Measurements from ENCODE around the gene EXOSC5.
A peak's percentile ranks its signal among the peaks of the same experiment; 100 is the strongest.
"Not testable (repeated sequence)": the region's sequence is repeated elsewhere in the genome, so short reads cannot be mapped to it uniquely, and the experiment has no call there.

The EXOSC5 gene

DNA sequence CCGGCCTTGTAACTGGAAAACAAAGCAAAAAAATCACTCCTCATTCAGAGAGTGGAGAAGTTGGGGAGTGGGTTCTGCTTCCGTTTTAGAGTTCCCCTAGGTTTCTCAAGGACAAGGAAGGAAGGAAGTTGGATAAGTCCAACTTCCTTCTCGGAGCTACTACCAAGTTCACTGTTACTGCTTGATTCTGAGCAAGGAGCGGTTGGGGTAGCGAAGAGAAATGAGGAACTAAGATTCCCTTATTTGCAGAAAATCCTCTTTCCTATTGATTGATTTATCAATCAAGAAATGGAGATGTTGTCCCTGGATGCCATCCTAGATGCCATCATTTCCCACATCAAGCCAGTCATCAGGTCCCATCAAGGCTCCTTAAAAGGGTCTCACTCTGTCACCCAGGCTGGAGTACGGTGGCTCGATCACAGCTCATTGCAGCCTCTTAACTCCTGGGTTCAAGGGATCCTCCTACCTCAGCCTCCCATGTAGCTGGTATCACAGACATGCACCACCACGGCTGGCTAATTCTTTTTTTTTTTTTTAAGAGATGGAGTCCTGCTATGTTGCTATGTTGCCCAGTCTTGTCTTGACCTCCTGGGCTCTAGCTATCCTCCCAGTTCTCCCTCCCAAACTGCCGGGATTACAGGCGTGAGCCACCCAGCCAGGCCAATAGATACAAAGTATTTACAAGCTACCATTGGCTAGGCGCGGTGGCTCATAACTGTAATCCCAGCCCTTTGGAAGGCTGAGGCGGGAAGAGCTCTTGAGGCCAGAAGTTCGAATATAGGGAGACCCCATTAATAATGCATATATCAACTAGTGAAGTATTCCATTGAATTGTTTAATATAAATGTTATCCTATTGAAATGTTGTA lies 32.4 kb downstream of the EXOSC5 start:
- no peak for DNase-seq

DNA sequence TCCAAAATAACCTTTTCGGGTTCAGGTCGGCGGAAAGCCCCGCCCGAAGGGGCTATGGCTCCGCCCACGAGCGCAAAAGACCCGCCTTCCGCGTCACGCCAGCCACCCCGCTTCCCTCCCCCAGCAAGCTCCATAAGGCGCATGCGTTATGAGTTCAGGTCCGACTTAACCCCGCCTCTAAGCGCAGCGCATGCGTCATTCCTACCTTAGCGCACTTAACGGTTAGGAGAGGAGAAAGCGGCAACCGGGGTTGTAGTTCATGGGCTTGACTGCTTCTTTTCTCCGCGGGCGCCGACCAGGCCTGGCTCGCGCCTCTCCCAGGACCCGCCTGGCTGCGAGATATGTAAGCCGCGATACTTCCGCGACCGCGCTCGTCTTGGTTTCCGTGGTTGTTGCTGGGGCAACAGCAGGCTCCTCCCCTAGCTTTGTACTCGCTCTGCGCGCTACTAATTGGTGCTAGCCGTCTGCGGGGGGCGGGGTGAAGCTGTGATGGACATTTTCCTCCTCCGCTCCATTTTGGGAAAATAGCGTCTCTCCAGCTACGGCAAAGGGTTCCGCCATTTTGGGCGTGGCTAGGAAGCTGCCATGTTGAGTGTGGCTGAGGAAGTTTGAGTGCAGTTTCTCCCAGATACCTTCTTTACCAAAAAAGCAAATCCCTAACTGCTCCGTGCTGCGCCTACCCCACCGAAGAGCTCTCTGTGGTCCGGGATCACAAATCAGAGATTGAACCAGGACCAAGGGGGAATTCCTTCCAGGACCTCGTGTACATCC lies 33.2 kb downstream of the EXOSC5 start, which contains the start of gene B9D2:
Gene B9D2 (minus strand): TSS at position 397 of the 771 bp plus-strand sequence. CDS start 630 bp downstream, outside the sequence.
- peak; percentile 99 for DNase-seq

DNA sequence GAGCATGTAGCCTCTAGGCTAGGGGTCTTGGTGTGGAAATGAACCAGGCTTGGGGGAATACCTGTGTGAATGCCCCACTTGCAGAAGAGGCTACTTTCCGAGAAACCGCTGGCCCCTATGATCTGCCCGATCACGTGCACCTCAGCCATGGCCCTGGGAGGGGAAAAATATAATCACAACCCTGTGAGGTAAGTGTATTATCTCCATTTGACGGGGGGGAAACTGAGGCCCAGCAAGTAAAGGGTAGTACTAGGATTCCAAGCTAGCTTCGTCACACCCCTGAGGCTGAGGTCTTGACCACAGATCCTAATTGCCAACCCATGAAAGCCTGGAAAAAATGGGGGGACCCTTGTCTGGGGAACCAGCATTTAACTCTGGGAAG lies 33.8 kb downstream of the EXOSC5 start:
- no peak for DNase-seq

DNA sequence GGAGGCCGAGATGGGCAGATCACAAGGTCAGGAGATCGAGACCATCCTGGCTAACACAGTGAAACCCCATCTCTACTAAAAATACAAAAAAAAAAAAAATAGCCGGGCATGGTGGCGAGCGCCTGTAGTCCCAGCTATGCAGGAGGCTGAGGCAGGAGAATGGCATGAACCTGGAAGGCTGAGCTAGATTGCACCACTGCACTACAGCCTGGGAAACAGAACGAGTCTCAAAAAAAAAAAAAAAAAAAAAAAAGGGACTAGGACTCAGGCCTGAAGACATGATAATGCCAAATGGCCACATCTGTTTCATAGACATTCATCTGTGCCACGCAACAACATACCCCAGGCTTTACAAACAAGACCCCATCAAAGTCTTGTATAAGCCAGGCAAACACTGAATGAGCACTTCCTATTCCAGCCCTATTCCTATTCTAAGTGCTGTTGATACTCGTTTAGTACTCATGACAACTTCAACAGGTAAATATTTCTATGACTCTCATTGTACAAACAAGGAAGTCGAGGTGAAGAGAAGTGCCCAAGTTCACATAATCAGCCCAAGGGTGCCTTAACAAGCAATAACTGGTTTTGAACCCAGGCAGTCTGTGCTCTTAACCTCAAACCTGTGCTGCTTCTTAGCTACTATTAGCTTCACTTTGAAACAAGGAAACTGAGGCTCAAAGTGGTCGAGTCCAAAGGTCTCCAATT lies 34.9 kb downstream of the EXOSC5 start:
- DNase-seq: no peak

DNA sequence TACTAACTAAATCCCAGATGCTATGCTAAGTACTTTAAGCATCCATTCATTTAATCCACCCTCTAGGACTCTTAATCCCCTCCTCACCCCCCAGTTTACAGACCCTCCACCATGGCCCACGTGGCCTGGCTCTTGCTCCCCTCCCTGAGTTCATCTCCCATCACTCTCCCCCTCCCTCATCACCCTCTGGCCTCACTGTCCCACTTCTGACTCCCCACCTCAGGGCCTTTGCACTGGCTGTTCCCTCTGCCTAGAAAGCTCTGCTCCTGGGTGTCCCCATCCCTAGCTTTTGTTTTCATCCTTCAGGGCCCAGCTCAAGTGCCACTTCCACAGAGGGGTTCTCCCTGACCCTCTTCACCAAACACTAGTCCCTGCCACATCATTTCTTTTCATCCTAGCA lies 37.4 kb downstream of the EXOSC5 start:
- no peak for DNase-seq

DNA sequence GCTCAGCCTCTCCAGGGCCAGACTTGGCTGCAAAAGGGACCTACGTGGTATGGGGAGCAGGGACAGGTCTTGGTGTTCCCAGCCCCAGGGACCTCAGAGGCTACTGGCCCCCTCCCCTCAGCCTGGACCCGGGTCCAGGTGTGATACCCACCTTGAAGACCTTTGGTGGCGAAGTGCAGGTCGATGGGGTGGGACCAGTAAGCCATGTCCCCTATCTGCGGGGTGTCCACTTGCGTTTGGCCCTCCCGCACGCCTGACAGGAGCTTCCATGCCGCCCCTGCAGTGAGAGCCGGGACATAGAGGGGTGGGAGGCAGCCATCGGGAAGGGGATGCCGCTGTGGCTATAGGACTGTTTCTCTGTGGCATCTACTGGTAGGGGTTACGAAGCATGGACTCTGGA lies 39.4 kb downstream of the EXOSC5 start:
- no peak for DNase-seq

DNA sequence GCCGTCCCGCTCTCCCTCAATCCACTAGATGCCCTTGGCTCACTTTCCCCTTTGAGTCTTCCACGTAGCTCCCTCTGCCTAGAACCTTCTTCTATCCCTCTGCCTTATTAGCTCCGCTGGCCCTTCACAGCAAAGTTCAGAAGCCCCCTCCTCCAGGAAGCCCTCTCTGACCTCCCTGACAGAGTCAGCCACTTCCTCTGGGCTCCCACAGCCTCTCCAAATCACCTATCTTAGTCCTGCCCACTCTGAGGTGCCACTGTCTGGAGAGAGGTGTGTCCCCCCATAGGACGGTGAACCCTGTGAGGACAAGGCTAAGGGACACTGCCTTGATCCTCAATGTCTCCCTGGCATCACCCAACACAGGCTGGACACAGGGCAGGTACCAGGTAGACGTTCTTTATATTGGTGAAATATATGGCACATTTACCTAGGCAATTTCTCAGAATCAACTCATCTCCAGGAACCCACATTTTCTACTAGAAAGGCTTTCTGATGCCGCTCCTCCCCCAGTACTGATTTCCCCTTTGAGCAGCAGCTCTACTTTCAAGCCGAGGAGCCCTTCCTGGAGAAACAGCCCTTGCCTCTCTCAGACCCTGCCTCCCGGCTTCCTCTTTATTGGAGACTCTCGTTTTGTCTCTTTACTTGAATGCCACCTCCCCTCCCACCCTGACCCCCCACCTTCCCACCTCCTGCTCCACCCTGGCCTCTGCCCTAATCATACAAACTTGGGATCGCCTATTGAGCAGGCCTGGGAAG lies 40.0 kb downstream of the EXOSC5 start:
- no peak for DNase-seq

DNA sequence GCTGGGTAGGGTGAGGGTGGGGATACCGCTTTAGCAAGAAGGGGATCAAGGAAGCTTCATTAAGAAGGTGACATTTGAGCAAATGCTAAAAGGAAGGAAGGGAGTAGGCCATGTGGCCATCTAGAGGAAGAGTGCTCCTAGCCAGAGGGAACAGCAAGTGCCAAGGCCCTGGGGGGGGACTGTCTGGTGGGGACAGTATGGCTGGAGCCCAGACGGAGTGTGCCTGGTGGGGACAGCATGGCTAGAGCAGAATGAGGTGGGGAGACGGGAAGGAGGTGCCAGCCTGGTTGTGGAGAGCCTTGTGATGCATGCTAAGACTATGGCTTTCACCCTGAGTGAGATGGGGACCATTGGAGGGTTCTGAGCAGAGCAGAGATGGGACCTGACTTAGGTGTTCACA lies 41.4 kb downstream of the EXOSC5 start:
- DNase-seq: no peak

DNA sequence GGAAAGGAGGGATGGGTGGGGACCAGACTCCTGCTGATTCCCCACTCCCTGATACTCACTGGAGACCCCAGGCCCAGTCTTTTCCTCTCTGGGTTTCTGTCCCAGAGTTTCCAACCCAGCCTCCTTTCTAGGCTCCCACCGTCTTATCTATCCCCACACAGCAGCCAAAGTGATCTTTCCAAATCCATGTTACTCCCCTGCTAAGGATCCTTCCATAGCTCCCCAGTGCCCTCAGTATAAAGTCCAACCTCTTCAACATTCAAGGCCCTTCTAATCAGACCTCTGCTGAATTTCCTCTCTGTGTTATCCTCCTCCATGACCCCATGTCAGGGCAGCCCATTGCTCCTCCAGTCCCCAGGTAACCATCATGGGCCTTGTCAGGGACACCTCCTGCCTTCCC lies 42.1 kb downstream of the EXOSC5 start:
- DNase-seq: no peak

DNA sequence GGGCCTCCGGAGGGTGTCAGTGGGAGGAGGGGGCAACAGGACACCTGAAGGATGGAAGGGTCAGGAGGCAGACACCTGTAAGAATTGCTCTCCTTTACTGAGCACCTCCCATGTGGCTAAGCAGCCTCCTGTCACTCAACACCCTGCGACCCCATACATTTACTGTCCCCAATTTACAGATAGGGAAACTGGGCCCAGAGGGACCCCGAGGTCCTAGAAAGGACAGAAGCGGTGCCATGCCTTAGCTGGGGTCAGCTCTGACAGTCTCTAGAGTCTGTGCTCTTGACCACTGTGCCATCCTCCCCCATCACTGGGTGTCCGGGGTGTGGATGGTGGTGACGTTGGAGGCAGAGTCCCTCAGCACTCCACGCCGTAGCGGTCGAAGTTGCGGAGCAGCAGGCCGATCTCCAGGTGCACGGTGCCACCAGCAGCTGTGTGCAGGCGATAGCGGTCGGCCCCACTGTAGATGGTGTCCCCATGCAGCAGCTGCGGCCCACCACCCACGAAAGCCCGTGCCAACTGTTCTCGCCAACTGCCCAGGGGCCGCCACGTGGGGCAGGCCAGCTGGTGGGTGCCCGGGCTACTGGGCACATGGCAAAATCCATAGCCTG lies 42.7 kb downstream of the EXOSC5 start:
- no peak for DNase-seq

DNA sequence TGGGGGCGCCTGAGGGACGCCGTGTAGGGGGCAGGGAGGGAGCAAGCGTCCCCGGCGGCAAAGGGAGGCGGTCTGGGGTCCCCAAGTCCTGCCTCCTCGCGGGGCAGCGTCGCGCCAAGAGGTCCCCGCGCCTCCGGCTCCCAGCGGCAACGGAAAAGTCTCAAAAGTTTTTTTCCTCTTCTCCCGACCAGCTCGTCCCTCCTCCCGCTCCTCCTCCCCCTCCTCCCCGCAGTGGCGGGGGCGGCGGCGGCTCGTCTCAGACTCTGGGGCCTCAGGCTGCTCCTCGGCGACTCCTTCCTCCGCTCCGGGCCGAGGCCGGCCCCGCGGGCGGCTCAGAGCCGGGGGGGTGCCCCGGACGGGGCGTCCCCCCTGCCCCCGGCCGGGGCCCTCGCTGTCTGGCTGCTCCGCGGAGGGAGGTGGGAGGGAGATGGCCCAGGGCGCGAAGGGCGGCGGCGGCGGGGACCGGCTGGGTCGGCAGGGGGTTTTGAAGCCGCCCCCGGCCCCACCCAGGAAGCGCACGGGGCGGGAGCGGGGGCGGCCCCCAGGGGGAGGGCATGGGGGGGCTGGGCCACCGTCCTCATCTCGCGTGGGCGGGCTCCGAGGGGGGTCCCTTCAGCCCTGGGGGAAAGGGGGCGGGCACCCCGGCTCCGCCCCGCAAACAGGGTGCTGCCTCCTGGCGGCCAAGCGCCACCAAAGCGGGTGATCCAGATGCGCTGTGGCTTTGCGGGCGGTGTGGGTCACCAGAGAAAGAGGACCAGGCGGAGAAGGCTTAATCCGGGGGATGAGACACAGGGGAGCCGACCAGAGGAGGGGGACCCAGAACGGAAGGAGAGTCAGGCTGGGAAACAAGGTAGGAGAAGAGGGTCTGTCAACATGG lies 43.5 kb downstream of the EXOSC5 start, which contains the start of gene TGFB1:
Gene TGFB1 (minus strand): TSS at position 457 of the 877 bp plus-strand sequence. CDS start 878 bp downstream, outside the sequence.
- peak; percentile 97 for DNase-seq

DNA sequence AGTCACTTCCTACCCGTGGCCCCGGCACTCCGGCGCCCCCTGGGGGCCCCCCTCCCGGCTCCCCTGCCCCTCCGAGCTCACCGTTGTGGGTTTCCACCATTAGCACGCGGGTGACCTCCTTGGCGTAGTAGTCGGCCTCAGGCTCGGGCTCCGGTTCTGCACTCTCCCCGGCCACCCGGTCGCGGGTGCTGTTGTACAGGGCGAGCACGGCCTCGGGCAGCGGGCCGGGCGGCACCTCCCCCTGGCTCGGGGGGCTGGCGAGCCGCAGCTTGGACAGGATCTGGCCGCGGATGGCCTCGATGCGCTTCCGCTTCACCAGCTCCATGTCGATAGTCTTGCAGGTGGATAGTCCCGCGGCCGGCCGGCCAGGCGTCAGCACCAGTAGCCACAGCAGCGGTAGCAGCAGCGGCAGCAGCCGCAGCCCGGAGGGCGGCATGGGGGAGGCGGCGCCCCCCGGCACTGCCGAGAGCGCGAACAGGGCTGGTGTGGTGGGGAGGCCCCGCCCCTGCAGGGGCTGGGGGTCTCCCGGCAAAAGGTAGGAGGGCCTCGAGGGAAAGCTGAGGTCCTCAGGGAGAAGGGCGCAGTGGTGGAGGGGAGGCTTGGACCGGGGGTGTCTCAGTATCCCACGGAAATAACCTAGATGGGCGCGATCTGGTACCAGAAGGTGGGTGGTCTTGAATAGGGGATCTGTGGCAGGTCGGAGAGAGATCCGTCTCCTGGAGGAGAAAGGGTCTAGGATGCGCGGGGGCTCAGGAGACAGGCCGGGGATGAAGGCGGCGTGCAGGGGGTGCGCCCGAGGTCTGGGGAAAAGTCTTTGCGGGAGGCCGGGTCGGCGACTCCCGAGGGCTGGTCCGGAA lies 44.3 kb downstream of the EXOSC5 start:
- DNase-seq: peak; percentile 80

DNA sequence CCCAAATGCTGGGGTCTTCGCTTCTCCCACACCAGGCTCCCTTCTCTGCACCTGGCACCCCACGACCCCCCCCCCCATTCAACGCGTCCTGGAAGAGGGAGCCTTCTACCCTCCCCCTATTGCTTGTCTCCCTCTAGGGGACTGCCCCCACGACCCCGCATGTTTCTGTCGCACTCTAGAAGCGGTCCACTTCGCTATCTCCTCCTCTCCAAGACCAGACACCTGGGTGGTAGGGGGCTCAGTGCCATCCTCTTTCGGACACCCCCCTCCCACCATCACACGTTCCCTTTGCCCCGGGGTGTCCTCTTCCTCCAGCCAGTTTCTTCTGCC lies 44.9 kb downstream of the EXOSC5 start:
- DNase-seq: no peak

DNA sequence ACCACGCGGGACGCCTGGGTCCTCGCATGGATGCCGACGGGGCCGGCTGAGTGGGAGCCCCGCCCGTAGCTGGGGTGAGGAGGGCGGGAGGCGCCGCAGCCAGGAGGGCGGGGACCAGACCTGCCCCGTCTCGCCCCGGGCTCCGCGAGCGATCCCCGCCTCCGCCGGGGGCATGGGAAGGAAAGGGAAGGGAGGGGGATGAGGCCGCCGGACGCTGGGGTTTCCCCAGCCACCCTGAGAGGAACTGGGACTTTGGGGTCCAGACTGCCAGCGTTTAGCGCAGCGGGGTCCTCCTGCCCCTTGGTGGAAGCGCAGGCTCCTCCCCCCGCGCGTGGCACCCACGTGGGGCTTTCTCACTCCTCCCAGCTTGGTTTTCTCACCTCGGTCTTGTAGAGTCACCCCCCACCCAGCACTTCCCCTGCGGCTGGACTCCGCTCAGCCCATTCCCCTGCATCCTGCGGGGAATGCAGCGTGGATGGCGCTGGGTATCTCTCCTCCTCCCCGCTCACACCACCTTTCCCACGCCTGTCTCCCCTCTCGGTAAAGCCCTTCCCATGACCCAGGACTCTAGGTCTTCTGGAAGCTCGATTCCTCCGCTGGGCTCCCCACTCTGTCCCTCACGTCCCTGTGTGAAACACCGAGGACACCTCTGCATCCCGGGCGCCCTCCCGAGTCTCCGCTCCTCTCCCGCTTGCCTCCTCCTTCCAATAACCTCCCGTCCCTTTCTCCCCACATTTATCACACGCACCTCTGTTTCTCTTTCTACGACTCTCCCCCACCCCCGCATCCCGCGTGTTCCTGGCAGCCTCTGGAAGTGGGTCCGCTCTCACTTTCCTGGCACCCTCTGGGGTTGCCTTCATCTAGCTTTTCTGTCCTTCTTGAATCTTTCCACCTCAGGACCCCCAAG lies 45.6 kb downstream of the EXOSC5 start:
- DNase-seq: peak; percentile 89

DNA sequence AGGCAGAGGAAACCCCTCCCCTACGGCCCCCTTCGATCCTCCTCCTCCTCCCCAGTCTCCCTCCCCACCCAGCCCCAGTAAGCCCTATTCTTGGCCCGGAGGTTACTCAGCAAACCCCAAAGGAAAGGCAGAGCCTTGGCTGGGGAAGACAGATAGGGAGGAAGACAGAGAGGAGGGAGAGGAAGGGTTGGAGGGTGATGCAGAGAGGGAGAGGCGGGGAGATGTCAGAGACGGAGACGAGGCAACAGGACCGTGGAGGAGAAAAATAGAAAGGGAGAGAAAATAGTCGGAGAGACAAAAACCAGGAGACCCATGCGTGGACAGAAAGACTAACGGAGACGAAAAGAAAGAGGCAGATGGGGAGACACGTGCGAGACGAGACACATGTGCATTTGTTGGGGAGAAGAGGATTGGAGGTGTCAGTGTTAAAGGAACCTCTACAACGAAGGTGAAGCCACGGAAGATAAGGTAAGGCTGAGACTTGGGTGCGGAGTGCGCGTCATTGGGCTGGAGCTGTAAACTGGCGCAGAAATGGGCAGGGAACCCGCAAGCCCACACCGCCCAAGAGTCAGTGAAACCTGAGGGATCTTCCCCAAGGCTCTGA lies 46.3 kb downstream of the EXOSC5 start:
- no peak for DNase-seq

DNA sequence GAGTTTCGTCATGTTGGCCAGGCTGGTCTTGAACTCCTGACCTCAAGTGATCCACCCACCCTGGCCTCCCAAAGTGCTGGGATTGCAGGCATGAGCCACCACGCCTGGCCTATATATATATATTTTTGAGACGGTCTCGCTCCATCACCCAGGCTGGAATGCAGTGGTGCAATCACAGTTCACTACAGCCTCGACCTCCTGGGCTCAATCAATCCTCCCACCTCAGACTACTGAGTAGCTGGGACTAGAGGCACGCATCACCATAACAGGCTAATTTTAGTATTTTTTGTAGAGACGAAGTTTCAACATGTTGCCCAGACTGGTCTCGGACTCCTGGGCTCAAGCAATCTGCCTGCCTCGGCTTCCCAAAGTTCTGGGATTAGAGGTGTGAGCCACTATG lies 50.2 kb downstream of the EXOSC5 start:
- not testable (repeated sequence) for DNase-seq

DNA sequence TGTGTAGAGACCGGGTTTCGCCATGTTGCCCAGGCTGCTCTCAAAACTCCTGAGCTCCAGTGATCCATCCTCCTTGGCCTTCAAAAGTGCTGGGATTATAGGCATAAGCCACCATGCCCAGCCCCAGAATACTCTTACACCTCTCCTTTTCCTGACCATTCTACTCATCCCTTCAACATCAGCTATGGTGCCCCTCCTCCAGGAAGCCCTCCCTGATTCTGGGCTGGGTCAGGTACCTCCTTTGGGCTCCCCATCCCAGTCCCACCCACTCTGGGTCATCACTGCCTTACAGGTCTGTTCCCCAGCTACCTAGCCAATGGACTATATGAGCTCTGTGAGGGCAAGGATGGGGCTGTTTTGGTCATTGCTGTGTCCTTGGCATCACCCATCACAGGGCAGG lies 53.0 kb downstream of the EXOSC5 start:
- no peak for DNase-seq

DNA sequence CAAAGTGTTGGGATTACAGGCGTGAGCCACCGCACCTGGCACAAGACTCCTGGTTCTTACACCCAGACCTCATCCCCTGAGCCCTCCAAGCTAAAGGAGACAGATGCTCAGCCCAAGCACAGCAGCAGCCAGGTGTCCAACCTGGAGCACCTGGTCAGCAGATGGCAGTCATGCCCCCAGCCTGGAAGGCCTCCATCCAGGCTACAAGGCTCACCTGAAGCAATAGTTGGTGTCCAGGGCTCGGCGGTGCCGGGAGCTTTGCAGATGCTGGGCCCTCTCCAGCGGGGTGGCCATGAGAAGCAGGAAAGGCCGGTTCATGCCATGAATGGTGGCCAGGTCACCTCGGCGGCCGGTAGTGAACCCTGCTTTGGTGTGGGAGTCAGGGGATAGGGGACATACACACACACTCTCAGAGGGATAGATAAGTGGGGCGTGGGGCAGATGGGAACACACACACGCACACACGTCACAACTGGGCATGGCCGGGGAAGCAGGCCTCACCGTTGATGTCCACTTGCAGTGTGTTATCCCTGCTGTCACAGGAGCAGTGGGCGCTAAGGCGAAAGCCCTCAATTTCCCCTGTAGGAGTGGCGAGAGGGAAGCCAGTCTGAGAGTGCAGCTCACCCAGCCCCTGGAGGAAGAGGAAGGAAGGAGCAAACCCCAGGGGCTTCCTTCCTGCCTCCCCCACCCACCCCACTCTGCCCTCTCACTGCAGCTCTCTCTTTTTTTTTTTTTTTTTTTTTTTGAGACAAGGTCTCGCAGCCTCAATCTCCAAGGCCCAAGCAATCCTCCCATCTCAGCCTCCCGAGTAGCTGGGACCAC lies 55.3 kb downstream of the EXOSC5 start:
- peak; percentile 44 for DNase-seq

All from CD4-positive, alpha-beta T cell treated with Interleukin-12 subunit alpha and Interleukin-12 subunit beta, for 1 hour (primary cell).